Kidney epithelial cell (primary cell): ENCODE data around the gene FGF1. TPM values are rescaled to one million over a fixed set of nuclear protein-coding genes. Genes with fewer than 3 reads are reported as not detected.

Source experiments
- DNase-seq: peaks from one replicate; pipeline ENCODE4 v3.0.0-alpha.2; 2010; ENCODE audit warnings: low read depth
- H3K27me3 ChIP-seq: 2 replicates; pipeline ENCODE4 v1.6.0; 2011; ENCODE audit warnings: low read length; ENCODE audit not compliant: control insufficient read depth, insufficient read depth
- H3K36me3 ChIP-seq: 2 replicates; pipeline ENCODE4 v1.5.1; 2011; ENCODE audit warnings: low read length; ENCODE audit not compliant: control insufficient read depth, insufficient read depth
- H3K4me3 ChIP-seq: 2 replicates; pipeline ENCODE4 v1.5.1; 2011; ENCODE audit warnings: low read depth, mild to moderate bottlenecking, control low read depth, low read length
- total RNA-seq: library from RNA; depleted of rRNA; stranded (reverse); fragments of >200 nt; gene quantifications from 2 replicates; pipeline ENCODE4 v1.2.3, GENCODE V29; 2015
- TF ChIP-seq, protein P1 (sequence below): IDR thresholded peaks from 2 replicates; pipeline ENCODE4 v1.5.1; 2011; ENCODE audit warnings: mild to moderate bottlenecking, moderate library complexity, low read length, control low read depth, inconsistent platforms; ENCODE audit not compliant: insufficient read depth, poor library complexity, severe bottlenecking

FGF1 gene
- total RNA-seq, 1 donor from 2014 or later = 12.1 TPM

GRCh38 chr5:142660196-142660595, 25.7 kb downstream of the FGF1 start:
- Histone ChIP-seq H3K27me3 (no peaks in the 10 kb centered on the region), H3K4me3 (no peak overlapping the region), H3K36me3 (no peaks in the 10 kb centered on the region)
- TF ChIP-seq, protein P1, sequence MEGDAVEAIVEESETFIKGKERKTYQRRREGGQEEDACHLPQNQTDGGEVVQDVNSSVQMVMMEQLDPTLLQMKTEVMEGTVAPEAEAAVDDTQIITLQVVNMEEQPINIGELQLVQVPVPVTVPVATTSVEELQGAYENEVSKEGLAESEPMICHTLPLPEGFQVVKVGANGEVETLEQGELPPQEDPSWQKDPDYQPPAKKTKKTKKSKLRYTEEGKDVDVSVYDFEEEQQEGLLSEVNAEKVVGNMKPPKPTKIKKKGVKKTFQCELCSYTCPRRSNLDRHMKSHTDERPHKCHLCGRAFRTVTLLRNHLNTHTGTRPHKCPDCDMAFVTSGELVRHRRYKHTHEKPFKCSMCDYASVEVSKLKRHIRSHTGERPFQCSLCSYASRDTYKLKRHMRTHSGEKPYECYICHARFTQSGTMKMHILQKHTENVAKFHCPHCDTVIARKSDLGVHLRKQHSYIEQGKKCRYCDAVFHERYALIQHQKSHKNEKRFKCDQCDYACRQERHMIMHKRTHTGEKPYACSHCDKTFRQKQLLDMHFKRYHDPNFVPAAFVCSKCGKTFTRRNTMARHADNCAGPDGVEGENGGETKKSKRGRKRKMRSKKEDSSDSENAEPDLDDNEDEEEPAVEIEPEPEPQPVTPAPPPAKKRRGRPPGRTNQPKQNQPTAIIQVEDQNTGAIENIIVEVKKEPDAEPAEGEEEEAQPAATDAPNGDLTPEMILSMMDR = no peak
- DNase-seq = no peak

DNA sequence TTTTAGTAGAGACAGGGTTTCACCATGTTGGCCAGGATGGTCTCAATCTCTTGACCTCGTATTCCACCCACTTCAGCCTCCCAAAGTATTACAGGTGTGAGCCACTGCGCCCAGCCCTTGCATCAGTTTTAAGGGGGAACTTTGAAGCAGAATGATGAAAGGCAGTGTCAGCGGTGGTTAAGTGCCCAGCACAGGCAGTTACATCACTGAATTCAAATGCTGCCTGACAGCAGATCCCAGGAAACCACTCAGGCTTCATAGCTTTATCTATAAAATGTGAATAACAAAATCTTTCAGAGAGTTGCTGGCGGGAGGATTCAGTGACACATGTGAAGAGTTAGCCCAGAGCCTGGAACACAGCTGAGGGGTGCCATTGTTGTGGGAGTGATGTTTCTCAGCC, 26.5 kb downstream of the FGF1 start:
- Histone ChIP-seq H3K27me3 (no peaks in the 10 kb centered on the region), H3K4me3 (no peak overlapping the region), H3K36me3 (no peaks in the 10 kb centered on the region)
- no peak for DNase-seq
- TF ChIP-seq, protein P1 = no peak

DNA sequence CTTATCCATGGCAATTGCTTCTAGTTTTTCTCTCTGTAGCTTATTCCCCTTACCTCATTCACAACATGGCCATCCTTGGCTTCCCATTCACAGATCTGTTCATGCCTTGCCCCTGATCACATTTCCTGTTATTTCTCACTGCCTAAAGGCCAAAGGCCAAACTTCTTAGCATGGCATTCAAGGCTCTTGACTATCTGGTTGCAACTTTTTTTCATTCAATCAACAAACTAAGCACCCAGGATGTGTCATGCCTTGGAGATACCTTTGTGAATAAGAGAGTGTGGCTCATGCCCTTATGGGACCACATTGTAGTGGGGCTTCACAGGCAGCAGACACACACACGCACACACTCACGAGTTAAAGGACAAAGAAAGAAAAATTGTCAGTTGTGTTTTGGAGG, 27.6 kb downstream of the FGF1 start:
- Histone ChIP-seq H3K27me3 (no peaks in the 10 kb centered on the region), H3K4me3 (no peak overlapping the region), H3K36me3 (no peaks in the 10 kb centered on the region)
- TF ChIP-seq, protein P1 = no peak
- no peak for DNase-seq

- TF ChIP-seq, protein P1 = no peak
- DNase-seq = no peak
Measured at GRCh38 chr5:142657446-142657845, 28.4 kb downstream of the FGF1 start.

DNA sequence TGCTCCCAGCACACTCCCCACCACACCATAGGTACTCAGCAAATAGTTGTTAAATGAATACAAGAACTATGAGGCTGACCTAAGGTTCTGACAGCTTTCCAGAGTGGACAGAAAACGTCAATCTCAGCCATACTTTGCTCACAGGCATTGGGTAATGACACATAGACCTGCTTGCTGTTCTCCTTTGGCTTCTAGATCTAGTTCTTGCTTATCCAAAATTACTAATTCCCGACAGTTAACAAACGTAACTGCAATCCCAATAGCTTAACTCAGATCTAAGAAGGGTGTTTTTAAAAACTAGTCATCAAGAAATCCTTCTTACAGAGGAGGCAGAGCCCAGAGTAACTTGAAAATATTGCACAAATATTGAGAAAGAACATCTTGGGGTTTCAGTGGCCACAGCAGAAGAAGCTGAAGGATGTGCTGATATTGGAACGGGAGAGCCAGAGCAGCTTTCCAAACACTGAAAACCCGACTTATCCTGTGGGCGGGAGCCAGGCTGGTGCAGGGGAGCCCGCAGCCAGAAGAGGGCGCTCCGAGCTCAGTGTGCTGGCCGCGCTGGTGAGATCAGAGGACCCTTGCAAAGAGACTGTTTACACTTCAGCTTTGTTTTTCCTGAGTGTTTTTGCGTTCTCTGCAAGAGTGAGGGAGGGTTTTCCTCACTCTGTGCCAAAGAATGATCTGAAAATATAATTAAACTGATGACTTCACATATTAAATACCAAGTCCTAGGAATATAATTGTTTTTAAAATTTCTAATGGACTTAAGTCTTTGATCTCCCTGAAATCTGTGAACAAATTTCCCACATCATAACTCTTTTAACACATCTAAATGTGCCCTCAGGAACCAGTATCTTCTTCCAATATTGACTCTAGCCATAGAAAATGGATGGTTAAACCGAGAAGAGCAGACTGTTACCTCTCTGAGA, 30.3 kb downstream of the FGF1 start:
- DNase-seq = no peak
- TF ChIP-seq, protein P1 = peak; percentile 100

More at GRCh38 chr5:142657446-142657845, 28.4 kb downstream of the FGF1 start:
- Histone ChIP-seq H3K27me3 (no peaks in the 10 kb centered on the region), H3K4me3 (no peak overlapping the region), H3K36me3 (no peaks in the 10 kb centered on the region)

More for the DNA sequence above, 30.3 kb downstream of the FGF1 start:
- H3K4me3 ChIP-seq = no peak overlapping the region
- no peaks in the 10 kb centered on the region for H3K27me3 ChIP-seq
- H3K36me3 ChIP-seq = no peaks in the 10 kb centered on the region
